ENCODE data around the gene SCN2A.

SCN2A gene

DNA sequence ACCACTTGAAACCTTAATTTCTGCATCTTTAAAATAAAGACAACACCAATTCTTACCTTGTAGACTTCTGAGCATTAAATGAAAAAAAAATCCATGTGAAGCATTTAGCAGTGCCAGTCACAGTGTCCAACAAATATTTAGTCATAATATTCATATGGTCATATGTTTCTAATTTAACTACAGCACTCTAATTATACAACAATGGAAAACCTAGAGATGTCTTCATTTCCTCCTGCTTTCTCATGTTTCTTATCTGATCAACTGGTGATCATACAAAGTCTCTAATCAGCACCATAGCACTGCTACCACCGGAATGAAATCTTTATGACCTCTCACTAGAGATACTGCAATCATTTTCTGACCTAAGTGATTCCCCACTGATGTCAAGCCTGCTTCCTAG, 25.1 kb upstream of the SCN2A start:
- H3K9ac ChIP-seq (ENCODE audit: low read length): no peak overlapping the region
- DNase-seq (ENCODE audit: low read depth): no peak
- H3K9me3 ChIP-seq (ENCODE audit: control insufficient read depth, low read length): no peaks in the 10 kb centered on the region
- H3K27me3 ChIP-seq (replicated peaks; ENCODE audit: control insufficient read depth, insufficient read depth, low read length): no peaks in the 10 kb centered on the region
- no peaks in the 10 kb centered on the region for H3K36me3 ChIP-seq (ENCODE audit: control insufficient read depth, insufficient read depth, low read length, severe bottlenecking)
- no peak overlapping the region for H3K4me3 ChIP-seq (ENCODE audit: low read length)
- H3K4me1 ChIP-seq (ENCODE audit: control insufficient read depth, insufficient read depth, low read length): no peaks in the 10 kb centered on the region

DNA sequence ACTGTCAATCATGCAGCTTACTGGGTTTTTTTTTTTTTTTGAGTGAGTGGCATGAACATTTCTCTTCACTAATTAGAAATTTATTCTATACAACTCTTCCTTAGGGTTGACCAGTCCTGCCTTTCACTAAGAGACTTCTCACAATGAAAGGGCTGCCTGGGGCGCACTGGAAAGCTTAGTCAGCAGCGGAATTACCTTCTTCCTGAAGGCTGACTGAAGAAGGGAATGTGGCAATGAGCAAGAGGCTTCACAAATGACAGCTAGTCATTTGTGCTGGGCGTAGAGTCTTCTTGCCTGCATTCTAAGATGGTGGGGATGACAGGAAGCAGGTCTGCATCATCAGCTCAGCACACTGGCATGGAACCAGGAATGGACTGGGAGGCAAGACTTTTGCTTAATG, 19.7 kb upstream of the SCN2A start:
- no peaks in the 10 kb centered on the region for H3K36me3 ChIP-seq (ENCODE audit: control insufficient read depth, insufficient read depth, low read length, severe bottlenecking)
- no peaks in the 10 kb centered on the region for H3K4me1 ChIP-seq (ENCODE audit: control insufficient read depth, insufficient read depth, low read length)
- H3K9ac ChIP-seq (ENCODE audit: low read length): no peak overlapping the region
- H3K27me3 ChIP-seq (replicated peaks; ENCODE audit: control insufficient read depth, insufficient read depth, low read length): no peaks in the 10 kb centered on the region
- DNase-seq (ENCODE audit: low read depth): no peak
- no peak overlapping the region for H3K4me3 ChIP-seq (ENCODE audit: low read length)
- H3K9me3 ChIP-seq (ENCODE audit: control insufficient read depth, low read length): no peaks in the 10 kb centered on the region

DNA sequence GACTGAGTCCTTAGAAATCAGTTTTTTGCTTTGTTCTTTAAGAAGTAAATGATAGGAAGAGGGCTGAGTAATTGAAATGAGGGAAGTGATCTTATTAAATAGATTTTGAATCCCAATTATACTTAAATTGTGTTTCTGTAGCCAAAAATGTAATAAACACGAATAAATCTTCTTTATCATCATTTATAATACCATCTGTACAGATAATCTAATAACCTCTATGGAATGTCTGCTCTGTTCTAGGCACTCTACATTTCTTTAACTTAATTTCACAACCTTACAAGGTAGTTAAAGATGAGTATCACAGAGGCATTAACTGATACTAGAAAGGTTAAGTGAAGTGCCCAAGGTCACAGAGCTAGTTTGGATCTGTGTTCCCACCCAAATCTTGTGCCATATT, 14.3 kb upstream of the SCN2A start:
- Histone ChIP-seq H3K27me3 (replicated peaks; ENCODE audit: control insufficient read depth, insufficient read depth, low read length) (no peaks in the 10 kb centered on the region), H3K4me1 (ENCODE audit: control insufficient read depth, insufficient read depth, low read length) (no peaks in the 10 kb centered on the region), H3K4me3 (ENCODE audit: low read length) (no peak overlapping the region), H3K9me3 (ENCODE audit: control insufficient read depth, low read length) (no peaks in the 10 kb centered on the region), H3K9ac (ENCODE audit: low read length) (no peak overlapping the region), H3K36me3 (ENCODE audit: control insufficient read depth, insufficient read depth, low read length, severe bottlenecking) (no peaks in the 10 kb centered on the region)
- DNase-seq (ENCODE audit: low read depth): no peak

DNA sequence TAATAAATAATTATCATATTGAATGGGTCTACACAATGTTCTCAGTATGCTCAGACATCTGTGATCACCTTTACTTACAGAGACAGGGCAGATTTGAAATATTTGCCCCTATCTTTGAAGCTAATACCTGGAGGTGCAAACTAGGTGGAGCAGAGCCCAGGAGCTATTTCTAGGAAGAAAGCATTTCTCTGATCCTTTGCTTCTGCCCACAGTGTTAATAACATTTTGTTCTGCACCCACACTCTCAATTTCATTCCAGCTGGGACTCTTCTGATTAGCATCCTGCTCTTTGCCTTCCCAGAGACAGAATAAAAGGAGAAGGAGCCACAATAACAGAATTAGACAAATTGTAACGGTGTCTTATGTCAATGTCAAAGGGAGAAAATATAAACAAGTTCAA, 11.6 kb upstream of the SCN2A start:
- no peaks in the 10 kb centered on the region for H3K27me3 ChIP-seq (replicated peaks; ENCODE audit: control insufficient read depth, insufficient read depth, low read length)
- H3K36me3 ChIP-seq (ENCODE audit: control insufficient read depth, insufficient read depth, low read length, severe bottlenecking): no peaks in the 10 kb centered on the region
- no peak overlapping the region for H3K4me3 ChIP-seq (ENCODE audit: low read length)
- H3K4me1 ChIP-seq (ENCODE audit: control insufficient read depth, insufficient read depth, low read length): no peaks in the 10 kb centered on the region
- DNase-seq (ENCODE audit: low read depth): no peak
- H3K9ac ChIP-seq (ENCODE audit: low read length): no peak overlapping the region
- H3K9me3 ChIP-seq (ENCODE audit: control insufficient read depth, low read length): no peaks in the 10 kb centered on the region

DNA sequence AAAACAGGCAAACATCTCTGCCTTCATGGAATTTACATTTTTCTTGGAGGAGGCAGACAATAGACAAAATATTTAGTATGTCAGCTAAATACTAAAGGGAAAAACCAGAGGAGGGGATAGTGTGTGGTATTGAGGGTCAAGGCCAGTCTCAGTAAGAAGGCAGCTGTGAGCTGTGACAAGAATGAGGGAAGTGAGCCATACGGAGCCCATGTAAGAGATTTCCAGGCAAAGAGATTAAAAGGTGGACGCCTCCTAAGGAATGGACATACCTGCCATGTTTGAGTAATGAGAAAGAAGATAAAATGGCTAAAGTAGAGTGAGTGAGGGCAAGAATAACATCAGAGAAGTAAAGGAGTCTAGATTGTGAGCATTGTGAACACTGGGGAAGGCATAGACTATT, 2.2 kb upstream of the SCN2A start:
- Histone ChIP-seq H3K36me3 (ENCODE audit: control insufficient read depth, insufficient read depth, low read length, severe bottlenecking) (no peaks in the 10 kb centered on the region), H3K9ac (ENCODE audit: low read length) (no peak overlapping the region), H3K4me1 (ENCODE audit: control insufficient read depth, insufficient read depth, low read length) (no peaks in the 10 kb centered on the region), H3K4me3 (ENCODE audit: low read length) (no peak overlapping the region), H3K27me3 (replicated peaks; ENCODE audit: control insufficient read depth, insufficient read depth, low read length) (no peaks in the 10 kb centered on the region), H3K9me3 (ENCODE audit: control insufficient read depth, low read length) (no peaks in the 10 kb centered on the region)
- DNase-seq (ENCODE audit: low read depth): no peak

DNA sequence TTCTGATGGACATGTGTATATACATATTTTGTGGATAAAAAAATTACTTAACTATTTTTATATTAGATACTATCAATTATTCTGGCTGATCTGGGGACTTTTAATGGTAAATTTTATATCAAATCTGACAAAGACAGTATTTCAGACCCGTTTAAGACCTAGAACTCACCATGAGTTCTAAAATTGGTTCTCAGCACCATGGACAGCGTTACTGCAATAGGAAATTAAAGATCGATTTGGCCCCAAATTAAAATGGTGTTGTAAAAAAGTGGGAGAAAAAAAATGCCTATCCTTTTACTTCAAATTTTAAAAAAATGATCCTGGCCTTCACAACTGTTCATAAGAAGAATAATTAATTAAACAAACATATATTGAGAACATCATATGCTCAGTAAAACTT, 919 bp upstream of the SCN2A start:
- H3K9me3 ChIP-seq (ENCODE audit: control insufficient read depth, low read length): no peaks in the 10 kb centered on the region
- no peak overlapping the region for H3K9ac ChIP-seq (ENCODE audit: low read length)
- no peaks in the 10 kb centered on the region for H3K36me3 ChIP-seq (ENCODE audit: control insufficient read depth, insufficient read depth, low read length, severe bottlenecking)
- DNase-seq (ENCODE audit: low read depth): peak; percentile 64
- H3K4me3 ChIP-seq (ENCODE audit: low read length): no peak overlapping the region
- H3K27me3 ChIP-seq (replicated peaks; ENCODE audit: control insufficient read depth, insufficient read depth, low read length): no peaks in the 10 kb centered on the region
- H3K4me1 ChIP-seq (ENCODE audit: control insufficient read depth, insufficient read depth, low read length): no peaks in the 10 kb centered on the region

DNA sequence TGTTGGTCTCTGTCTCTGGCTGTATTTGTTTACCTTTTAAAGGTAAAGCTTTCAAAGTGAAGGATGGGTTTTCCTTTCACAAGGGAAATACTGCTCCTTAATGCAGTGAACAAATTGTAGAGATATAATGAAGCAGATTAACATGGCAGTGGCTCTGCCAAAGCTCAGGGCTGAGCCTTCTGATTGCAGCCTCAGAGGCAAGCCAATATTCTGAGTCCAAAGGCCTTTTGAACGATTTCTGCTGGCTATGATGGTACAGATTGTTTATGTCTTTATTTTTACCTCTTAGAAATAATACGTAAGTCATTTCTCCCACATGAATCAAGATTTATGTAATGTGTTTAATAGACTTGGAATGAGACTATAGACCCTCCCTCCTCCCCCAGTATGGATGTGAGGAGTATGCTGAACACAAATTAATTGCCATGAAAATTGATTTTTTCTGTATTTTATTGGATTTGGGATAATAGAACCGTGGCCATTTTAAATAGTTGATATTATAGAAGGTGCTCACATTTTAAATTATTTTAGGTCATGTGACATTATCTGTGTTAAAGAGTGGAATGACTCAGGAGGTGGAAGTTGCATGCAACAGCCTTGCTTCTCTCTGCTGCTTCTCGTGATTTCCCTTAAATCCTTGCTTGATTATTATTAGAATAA, 772 bp downstream of the SCN2A start:
- Histone ChIP-seq H3K27me3 (replicated peaks; ENCODE audit: control insufficient read depth, insufficient read depth, low read length) (no peaks in the 10 kb centered on the region), H3K9ac (ENCODE audit: low read length) (no peak overlapping the region), H3K4me3 (ENCODE audit: low read length) (no peak overlapping the region), H3K36me3 (ENCODE audit: control insufficient read depth, insufficient read depth, low read length, severe bottlenecking) (no peaks in the 10 kb centered on the region), H3K9me3 (ENCODE audit: control insufficient read depth, low read length) (no peaks in the 10 kb centered on the region), H3K4me1 (ENCODE audit: control insufficient read depth, insufficient read depth, low read length) (no peaks in the 10 kb centered on the region)
- no peak for DNase-seq (ENCODE audit: low read depth)

DNA sequence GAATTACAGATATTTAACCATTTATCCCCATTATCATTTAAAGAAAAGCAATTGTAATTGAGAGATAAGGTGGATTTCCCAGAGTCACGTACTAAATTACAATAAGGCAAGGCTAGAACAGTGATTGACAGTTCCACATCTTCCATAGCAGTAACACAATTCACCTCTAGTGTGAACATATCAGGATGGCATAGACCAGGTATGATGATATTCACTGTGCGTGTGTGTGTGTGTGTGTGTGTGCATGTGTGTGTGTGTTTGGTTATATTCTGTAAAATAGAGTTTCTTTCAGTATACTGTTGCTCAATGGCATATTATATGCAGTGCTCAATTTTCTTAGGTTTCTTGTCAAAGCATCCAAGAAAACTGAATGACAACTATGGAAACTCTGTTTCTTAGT, 1.7 kb downstream of the SCN2A start:
- no peak overlapping the region for H3K4me3 ChIP-seq (ENCODE audit: low read length)
- H3K4me1 ChIP-seq (ENCODE audit: control insufficient read depth, insufficient read depth, low read length): no peaks in the 10 kb centered on the region
- no peaks in the 10 kb centered on the region for H3K36me3 ChIP-seq (ENCODE audit: control insufficient read depth, insufficient read depth, low read length, severe bottlenecking)
- H3K9ac ChIP-seq (ENCODE audit: low read length): no peak overlapping the region
- H3K9me3 ChIP-seq (ENCODE audit: control insufficient read depth, low read length): no peaks in the 10 kb centered on the region
- H3K27me3 ChIP-seq (replicated peaks; ENCODE audit: control insufficient read depth, insufficient read depth, low read length): no peaks in the 10 kb centered on the region
- DNase-seq (ENCODE audit: low read depth): no peak

DNA sequence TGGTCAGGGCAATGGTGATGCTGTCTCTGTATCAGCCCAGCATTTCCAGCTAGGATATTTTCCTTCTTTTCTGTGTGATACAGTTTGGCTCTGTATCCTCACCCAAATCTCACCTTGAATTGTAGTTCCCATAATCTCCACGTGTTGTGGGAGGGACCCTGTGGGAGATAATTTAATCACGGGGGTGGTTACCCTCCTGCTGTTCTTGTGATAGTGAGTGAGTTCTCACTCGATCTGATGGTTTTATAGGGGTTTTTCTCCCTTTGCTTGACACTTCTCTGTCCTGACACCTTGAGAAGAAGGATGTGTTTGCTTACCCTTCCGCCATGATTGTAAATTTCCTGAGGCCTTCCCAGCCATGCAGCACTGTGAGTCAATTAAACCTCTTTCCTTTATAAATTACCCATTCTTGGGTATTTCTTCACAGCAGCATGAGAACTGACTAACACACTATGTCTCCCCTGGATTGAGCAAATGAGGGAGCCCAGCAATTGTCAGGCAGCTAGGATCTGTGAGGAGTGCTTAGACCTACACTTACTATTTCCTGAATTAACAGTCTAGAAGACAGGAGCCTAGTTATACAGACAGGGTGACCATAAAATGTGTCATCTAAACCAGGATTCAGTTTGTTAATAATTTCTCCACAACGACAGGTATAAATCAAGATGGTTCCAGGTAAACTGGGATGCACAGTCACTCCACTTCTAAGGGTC, 6.0 kb downstream of the SCN2A start:
- H3K36me3 ChIP-seq (ENCODE audit: control insufficient read depth, insufficient read depth, low read length, severe bottlenecking): no peaks in the 10 kb centered on the region
- no peaks in the 10 kb centered on the region for H3K9me3 ChIP-seq (ENCODE audit: control insufficient read depth, low read length)
- no peak overlapping the region for H3K9ac ChIP-seq (ENCODE audit: low read length)
- no peaks in the 10 kb centered on the region for H3K4me1 ChIP-seq (ENCODE audit: control insufficient read depth, insufficient read depth, low read length)
- H3K4me3 ChIP-seq (ENCODE audit: low read length): no peak overlapping the region
- H3K27me3 ChIP-seq (replicated peaks; ENCODE audit: control insufficient read depth, insufficient read depth, low read length): no peaks in the 10 kb centered on the region
- DNase-seq (ENCODE audit: low read depth): no peak

DNA sequence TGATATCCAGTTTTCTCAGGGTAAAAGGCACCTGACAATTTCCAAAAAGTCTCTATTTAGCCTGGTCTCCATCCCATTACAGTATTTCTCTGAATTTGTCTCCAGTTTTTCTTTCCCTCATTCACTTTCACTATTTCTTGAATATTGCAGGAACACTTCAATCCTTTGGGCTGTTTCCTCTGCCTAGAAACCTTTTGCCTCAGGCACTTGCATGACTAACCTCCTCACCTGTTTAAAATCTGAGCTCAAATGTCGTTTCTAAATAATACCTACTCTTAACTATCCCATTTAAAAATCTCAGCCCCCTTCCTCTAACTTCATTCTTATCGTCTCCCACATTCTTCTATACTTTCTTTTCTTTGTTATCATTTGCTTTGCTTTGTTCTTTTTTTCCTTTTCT, 9.0 kb downstream of the SCN2A start:
- H3K9ac ChIP-seq (ENCODE audit: low read length): no peak overlapping the region
- H3K4me1 ChIP-seq (ENCODE audit: control insufficient read depth, insufficient read depth, low read length): no peaks in the 10 kb centered on the region
- no peaks in the 10 kb centered on the region for H3K9me3 ChIP-seq (ENCODE audit: control insufficient read depth, low read length)

DNA sequence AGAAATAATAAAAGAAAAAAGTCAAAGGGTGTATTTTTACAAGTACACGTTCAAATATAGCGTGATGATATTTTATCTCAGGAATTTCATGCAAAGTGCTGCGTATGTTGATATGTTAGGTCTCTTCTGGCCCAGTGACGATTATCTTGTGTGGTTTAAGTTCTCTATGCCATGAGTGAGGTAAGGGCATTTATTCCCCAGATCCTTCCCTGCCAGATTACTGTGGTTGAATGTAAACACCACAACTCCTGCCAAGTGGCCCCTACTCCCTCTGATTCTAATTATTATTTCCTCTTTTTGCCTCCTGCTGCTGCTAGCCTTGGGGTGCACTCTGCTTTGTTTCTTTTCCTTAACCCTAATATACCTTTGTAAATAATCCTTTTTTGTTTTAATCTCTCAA, 12.2 kb downstream of the SCN2A start:
- H3K4me3 ChIP-seq (ENCODE audit: low read length): no peak overlapping the region
- no peak for DNase-seq (ENCODE audit: low read depth)

More for the DNA sequence above, 9.0 kb downstream of the SCN2A start:
- no peak for DNase-seq (ENCODE audit: low read depth)
- no peaks in the 10 kb centered on the region for H3K27me3 ChIP-seq (replicated peaks; ENCODE audit: control insufficient read depth, insufficient read depth, low read length)
- H3K36me3 ChIP-seq (ENCODE audit: control insufficient read depth, insufficient read depth, low read length, severe bottlenecking): no peaks in the 10 kb centered on the region
- no peak overlapping the region for H3K4me3 ChIP-seq (ENCODE audit: low read length)

DNA sequence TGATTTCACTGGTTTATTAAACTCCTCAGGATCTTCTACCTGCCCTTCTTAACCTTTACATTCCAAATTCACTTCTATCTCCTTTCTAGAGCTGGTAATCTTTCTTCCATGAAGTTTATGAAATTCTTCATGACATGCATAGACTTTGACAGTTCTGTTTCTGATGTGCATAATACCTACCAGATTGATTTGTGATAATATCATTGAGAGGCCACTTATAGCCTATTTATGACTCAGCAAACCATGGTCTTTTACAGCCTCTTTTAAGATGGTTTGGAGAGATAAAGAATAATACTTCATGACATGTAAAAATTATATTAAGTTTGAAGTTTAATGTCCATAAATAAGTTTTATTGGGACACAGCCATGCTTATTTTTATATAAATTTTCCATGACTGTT, 14.0 kb downstream of the SCN2A start:
- Histone ChIP-seq H3K36me3 (ENCODE audit: control insufficient read depth, insufficient read depth, low read length, severe bottlenecking) (no peaks in the 10 kb centered on the region), H3K4me1 (ENCODE audit: control insufficient read depth, insufficient read depth, low read length) (no peaks in the 10 kb centered on the region), H3K9ac (ENCODE audit: low read length) (no peak overlapping the region), H3K9me3 (ENCODE audit: control insufficient read depth, low read length) (no peaks in the 10 kb centered on the region), H3K27me3 (replicated peaks; ENCODE audit: control insufficient read depth, insufficient read depth, low read length) (no peaks in the 10 kb centered on the region), H3K4me3 (ENCODE audit: low read length) (no peak overlapping the region)
- DNase-seq (ENCODE audit: low read depth): no peak

More for the DNA sequence above, 12.2 kb downstream of the SCN2A start:
- H3K9ac ChIP-seq (ENCODE audit: low read length): no peak overlapping the region
- H3K36me3 ChIP-seq (ENCODE audit: control insufficient read depth, insufficient read depth, low read length, severe bottlenecking): no peaks in the 10 kb centered on the region
- no peaks in the 10 kb centered on the region for H3K4me1 ChIP-seq (ENCODE audit: control insufficient read depth, insufficient read depth, low read length)
- H3K9me3 ChIP-seq (ENCODE audit: control insufficient read depth, low read length): no peaks in the 10 kb centered on the region
- no peaks in the 10 kb centered on the region for H3K27me3 ChIP-seq (replicated peaks; ENCODE audit: control insufficient read depth, insufficient read depth, low read length)

Measured in adipocyte (in vitro differentiated cells).